NOMO-1 treated with dmso at 0.1 percent for 144 hours (cell line): Measurements from ENCODE around the gene ALX4.

Source experiments
- DNase-seq: peaks from one replicate; lab custom pipeline; 2025; ENCODE audit not compliant: unreplicated experiment; lab: John Stamatoyannopoulos, UW

Gene ALX4

DNA sequence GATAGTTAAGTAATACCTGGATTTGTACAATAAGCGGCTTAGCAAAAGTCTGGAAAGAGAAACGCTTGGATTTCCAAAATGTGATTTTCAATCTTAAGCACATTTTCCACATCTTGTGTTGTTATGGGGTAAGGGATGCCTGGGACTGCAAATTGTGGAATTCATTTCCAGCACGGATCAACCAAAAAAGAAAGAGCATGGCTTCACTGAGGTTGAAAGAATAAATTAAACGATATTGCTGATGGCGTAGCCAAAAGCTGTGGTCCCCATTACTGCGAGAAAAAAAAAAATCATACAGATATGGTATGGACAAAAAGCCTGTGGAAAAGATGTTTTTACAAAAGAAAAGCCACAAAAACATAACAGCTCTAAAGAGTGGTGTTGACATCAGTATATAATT lies 26.0 kb upstream of the ALX4 start:
- no peak for DNase-seq

DNA sequence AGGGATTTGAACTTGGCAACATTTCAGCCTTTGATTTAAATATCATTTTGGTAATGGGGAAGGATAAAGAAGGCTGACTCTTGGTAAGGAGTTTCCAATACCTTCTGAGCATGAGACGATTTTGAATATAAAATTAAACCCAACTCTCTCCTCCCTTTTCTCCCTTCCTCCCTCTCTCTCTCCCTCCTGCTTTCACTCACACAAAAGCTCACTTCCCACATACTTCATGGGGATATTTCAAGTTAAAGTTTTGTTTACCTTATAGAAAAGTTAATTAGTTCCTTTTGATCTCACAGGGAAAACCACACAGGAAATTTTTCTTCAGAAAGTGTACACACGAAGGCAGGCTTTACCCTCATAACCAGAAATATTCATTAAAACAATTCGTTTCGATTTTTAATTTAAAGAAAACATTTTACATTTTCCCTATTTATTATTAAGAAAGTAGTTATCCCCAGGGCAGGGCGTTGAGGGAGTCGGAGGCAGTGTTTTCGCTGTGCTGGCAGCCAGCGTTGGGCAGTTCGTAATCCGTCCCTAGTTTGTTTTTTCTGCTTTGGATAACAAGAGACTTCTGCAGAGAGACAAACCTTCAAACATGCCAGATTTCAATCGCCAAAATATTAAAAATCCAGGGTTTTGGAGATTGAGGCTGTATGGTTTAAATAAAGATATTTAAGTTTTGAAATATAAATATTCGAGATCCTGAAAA lies 25.3 kb upstream of the ALX4 start:
- DNase-seq = no peak

DNA sequence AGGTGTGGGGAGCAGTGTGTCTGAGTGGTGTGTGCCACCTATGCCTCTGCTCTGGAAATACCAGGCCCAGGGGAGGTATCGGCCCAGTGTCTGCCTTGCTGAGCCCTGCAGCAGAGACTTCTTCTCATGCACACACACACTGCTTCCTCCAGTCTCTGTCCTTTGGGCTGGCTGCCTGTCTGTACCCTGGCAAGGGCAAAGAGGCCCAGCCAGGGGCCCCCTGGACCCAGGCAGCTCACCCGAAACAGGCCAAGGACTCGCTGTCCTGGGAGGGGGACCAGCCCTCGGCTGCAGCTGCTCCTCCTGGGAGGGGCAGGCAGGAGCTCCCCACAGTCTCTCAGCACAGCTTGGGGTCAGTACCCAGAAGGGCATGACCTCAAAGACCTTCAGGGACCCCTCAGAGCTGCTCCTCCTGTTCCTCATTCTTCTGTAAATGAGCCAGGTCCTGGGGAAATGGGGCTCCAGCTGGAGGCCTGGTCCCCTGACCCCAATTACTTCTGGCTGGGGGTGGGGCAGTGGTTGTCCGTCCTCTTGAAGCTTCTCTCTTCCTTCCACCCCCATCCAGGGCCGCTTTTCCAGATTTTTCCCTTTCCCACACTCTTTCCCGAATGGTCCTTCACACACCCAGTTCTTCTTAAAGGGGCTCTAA lies 24.5 kb upstream of the ALX4 start:
- DNase-seq = no peak

DNA sequence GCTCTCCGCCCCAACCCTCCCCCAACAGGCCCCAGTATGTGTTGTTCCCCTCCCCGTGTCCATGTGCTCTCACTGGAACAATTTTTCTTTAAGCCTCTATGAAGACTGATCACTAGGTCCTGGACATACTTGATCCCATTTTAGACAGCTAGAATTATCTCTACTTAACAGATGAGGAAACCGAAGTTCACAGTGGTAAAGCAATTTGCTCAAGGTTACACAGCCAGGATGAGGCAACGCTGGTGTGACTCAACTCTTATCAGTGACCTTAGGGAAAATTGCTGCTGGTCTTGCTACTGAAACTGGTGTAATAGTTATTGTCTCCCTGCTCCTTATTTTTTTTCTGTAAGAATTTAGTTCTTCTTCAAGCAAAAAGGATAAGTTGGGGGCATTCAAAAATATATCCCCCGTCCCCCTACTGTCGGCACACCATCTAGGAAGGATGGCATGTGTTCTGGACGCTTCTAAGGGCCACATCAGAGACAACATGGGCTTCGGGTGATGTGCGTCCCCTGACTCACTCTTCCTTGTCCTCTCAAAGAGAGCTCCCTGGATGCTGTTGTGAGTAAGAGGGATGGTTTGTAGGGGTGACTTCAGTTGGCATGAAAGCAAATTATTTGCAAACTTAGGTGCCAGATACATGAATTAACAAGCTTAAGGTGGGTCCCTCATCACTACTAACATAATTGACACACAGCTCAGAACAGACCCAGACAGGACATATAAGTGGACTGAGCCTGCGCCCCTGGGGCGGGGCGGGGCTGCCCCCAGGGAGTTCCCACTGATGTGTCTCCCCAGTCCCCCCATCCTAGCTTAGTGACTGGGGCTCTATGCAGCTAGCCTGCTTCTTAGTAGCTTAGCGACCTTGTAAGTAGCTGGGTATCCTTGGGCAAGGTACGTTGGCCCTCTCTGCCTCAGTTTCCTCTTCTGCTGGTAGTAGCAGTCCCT lies 23.6 kb upstream of the ALX4 start:
- no peak for DNase-seq

DNA sequence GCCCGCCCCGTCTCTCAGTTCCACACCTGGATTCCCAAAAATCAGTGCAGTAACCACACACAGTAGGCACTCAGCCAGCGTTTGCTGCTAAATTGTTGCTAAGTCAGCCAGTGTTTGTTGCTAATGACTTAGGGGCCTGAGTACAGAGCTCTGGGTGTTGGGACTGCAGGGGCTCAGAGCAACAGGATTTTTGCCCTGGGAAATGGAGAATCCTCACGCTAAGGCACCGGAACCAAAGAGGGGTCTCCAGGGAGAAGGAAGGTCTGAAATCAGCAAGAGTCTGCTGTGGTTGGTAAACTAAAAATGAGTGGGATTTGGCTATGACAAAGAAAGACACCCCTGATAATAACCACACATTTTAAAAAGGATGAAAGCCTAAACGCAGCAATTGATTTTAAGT lies 22.7 kb upstream of the ALX4 start:
- no peak for DNase-seq

DNA sequence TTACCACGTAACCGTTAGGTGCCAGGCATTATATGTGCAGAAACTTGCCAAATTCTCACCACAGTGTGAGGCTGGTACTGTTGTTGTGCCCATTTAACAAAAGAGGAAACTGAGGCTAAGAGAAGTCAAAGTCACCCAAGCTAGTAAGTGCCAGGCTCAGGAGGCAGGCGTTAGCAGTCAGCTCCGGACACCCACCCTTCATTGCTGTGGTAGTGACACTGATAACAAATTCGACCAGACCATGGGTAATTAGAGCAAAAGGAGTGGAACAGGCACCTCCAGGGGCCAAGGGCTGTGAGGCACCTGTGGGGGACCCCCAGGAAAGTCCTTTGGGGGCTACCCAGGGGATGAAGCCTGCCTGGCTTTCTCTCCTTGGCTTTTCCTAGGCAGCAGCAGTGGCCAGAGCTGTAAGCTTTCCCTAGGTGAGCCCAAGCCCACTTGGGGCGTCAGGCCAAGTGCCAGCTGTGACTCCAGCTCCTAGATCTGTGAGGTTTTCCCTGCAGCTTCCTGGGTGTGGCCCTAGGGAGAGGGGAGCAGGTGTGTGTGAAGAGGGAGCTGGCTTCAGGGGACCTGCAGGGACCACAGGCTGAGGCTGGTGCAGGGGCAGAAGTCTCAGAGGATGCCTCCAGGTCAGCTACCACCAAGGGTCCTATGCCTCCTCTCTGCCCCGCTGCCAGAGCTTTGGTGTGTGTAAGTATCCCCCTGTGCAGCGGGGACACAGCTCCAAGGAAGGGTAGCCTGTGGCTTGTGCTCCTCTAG lies 19.7 kb upstream of the ALX4 start:
- DNase-seq = no peak

DNA sequence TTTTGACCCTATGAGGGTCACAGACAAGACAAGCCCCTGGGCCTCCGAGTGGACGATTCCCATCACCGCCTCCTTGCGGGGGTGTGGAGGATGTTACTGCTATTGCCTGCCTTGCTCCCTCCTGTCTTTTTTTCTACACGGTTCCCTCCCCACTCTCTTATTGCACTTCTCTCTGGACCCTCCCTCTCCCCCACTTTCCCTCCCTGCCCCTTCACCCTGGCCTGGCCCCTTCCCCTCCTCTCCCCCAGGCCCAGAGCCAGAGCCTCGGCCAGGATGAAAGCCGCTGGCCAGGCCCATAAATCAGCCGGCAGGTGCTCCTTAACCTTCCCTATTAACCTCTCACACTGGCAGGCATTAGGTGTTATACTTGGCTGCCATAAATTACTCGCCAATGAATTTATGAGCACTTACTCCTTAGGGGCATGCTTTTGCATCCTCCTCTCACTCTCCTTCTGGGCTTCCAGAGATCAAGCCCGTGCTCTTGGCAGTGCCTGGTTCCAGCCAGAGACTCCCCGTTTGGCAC lies 18.3 kb upstream of the ALX4 start:
- no peak for DNase-seq

DNA sequence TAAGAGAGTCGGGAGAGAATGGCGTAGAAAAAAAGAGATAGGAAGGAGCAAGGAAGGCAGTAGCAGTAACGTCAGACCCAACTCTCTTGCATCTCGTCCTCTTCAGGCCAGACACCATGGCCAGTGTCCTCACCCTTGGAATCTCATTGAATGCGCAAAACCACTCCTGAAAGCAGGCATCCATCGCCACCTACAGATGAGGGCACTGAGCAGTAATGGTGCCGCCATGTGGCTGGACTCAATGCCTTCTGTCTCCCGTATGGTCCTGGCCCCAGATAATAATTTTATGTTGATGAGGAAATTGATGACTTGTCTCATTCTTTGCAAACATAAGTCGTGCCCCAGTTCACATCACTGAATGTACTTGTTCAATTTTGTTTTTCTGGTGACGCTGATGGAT lies 17.8 kb upstream of the ALX4 start:
- DNase-seq = no peak

DNA sequence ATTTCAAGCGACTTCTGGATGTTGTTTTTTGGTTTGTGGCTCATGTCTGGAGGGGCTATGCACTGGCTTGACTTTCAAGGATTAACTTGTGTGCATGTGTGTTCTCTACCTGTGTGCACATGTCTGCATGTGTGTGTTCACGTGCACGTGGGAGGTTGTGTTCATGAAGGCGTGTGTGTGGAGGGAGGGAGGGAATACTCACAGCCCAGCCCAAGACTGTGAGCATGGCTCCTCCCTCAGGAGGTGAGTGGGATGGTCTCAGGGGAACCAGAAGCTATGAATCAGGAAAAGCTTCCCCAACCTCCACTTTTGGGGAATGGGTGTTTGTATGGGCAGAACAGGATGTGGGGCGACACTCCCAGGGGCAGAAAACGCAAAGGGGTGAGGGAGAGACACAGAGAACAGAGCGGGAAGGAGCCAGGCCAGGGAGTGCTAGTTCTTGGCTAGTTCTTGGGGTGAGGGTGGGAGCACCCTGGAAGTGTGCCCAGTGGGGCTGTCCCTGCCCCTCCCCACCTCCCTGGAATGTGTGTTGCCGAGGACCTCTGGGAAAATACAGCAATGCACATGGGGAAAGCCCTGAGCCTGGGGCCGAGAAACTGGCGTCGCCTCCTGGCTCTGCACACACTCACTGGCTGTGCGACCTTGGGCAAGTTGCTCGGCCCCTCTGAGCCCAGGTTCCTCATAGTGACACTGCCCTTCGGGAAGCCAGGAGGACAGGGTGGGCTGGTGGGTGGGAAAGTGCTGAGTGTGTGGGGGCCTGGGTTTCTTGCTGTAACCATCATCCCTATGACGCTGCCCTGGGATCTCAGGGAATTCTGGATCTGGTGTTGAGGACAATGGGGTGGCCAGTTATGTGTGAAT lies 16.9 kb upstream of the ALX4 start:
- no peak for DNase-seq

DNA sequence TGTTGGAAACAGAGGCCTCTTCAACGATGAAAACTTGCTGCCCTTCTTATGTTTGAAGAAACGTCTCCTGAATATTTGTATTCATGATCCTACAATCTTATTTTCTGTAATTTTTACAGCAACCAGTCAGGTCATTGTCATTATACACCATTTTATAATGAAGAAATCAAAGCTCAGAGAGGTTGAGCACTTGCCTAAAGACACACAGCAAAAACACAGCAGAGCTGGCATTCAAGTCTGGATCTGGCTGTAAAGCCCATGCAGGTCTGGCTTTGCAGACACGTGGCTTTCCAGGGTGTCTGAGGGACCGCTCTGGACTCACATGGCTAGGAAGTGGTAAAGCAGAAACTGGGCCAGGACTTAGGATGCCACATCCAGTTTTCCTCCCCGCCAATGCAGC lies 15.8 kb upstream of the ALX4 start:
- no peak for DNase-seq

DNA sequence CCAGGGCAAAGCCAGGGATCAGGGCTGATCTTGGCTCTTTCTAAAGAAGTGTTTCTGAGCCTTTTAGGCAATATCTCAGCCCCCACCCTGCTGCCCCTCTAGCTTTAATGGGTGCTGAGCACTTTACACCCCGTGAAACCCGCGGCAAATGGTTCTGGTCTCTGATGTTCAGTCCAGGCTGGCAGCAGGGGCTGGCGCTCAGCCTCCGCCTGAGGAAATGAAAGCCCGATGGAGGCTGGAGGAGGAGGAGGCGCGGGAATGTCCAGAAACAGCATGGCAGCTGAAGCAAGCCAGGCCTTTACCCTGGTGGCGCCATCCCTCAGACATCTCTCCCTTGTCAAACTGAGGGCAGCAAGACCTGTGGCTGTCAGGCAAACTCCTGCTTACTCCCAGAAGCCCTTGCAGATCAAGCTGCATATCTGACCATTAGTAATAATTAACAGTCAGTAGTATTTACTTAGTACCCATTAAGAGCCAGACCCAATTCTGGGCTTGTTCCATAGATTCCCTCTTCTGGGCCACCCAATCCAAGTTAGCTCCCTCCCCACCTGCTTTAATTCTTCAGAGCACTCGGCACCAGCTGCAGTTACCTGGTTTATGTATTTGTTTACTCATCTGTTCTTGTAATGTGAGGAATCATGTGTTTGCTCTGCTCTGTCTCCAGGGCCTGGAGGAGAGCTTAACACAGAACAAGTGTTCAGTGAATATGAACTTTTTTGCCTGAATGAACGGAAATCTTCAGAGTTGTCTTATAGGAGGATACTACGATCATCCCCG lies 15.0 kb upstream of the ALX4 start:
- no peak for DNase-seq

DNA sequence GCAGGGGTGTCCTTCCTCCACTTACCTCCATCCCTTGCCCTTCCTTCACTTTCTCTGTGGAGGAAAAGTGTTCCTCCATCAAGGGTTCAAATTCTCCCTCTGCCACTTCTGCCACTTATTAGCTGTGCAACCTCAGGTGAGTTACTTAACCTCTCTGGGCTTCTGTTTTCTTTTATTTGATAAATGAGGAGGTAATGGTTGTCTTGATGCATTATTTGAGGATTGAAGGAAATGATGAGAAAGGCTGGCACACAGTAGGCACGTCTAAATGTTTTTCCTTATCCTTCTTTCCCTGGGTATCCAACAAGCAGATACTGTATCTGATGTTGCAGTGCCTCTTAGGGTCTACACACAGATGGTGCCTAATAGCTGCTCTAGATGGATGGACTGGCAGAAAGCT lies 14.3 kb upstream of the ALX4 start:
- no peak for DNase-seq

DNA sequence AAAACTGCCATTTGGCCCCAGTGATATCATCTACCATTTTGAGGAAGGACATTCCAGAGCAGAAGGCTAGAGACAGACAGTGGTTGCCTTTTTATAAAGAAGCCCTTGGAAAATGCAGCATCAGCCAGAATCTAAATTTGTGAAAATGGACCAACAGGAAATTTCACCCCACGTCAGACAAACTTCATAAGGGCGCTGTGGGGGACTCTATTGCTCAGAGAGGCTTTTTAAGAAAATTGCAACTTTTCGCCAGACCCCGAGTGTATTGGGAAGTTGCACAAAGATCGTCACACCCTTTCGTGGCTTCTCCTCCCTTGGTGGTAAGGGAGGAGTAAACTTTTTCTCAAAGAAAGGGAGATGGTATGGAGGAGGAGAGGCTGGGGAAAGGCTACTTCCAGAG lies 12.3 kb upstream of the ALX4 start:
- no peak for DNase-seq

DNA sequence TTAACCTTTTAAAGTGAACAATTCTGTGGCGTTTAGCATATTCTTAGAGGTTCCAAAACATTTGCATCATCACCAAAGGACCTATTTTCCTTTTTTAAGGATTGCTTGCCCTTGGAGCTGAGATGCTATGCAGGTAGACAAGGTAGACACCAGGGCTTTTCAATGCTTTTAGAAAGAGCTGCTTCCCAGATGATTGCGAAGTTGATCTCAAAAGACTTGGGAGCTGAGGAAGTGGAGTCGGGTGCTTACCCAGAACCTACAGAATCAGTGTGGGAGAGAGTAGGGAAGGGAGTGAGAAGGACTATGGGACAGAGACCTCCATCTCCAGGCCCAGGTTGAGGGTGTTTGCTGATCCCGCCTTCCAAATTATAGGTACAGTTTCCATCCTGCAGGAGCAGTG lies 11.1 kb upstream of the ALX4 start:
- DNase-seq = no peak

DNA sequence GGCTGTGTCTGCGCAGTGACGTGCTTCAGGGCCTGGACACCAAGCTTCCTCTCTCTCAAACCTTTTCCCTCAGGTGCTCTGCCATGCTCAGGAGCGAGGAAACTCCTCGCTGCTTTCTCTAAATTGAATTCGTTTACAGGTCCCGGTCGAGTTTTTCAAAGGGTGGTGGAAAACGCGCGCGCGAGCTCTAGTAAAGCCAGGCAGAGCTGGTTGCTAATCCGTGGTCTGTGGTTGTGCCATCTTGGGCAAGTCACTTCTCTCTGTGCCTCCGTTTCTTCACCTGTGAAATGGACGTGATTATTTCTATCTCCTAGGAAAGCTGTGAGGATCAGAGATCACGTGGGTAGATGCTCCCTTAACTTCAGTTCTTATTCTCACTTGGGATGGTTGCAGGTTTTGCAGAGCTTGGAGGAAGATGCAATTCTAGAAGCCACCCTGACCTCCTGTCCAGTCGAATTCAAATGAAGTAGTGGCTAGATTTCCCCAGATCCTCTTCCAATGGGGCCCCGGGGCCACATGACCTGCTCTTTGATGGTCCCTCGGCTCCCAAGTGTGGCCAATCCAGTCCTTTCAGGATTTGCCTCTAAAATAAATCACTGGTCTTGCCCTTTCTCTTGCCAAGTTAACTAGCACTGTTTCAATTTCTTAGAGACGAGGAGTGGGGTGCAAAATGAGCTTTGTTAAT lies 10.5 kb upstream of the ALX4 start:
- DNase-seq = no peak

DNA sequence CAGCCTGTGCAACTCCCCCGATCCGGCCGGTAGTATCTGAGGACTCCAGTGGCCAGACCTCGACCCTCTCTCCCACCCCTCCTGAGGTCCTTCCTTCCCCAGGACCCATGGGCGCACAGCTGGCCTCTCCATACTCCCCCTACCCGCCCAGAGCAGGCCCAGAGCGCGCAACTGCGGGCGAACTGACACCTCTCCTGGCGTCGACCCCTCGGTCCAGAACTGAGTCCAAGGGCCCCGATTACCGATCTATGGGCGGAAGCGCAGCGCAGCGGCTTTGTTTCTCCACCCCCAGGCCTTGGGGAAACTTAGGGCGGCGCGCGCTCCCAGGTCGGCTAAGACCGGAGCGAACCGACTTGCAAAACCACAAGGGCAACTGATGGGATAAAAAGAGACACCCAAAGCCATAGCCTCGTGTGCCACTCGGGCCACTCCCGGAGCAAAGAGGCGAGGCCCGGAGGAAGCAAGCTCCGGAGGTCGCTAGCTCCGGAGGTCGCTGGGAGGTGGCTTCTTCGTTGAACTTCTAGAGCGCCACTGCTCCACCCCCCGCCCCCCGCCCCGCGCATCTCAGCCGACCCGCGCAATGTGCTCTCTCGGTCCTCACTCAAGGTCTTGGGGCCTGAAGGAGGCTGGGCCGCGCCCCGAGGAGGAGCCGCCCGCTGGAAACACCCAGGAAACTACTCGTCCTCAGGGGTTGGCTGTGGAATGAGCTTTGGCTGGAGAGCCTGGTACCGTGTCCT lies 9.8 kb upstream of the ALX4 start:
- DNase-seq = no peak

DNA sequence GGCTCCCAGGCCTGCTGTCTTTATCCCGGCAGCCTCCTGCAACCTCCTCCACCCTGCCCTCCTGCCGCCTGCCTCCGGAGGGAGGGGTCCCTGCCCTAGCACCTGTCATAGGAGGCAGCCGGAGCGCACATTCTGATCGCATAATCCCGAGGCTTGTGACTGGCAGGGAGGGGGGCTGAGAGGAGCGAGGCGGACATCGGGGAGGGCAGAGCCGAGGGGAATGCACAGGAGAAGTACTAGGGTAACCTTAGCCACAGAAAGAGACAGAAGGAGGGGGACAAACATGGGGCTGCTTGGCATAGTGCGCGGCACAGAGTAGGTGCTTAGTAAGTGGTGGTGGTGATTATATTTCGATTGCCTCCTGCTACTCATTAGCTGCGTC lies 9.2 kb upstream of the ALX4 start:
- no peak for DNase-seq

DNA sequence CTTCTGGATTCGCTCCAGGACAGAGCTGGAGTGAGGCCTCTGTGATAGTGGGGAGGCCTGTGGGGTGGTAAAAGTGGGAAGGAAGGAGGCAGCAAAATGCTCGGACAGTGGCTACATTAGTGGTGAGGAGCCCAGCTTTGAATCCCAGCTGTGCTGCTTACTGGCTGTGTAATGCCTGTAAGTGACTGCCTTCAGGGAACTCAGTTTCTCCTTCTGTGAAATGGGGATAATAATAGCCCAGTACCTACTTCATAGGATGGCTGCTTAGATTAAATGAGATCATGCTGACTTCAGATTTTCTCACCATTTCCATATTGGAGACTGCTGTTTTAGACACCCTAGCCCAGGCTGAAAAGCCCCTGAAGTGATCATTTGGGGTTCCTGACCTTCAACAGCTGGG lies 8.4 kb upstream of the ALX4 start:
- DNase-seq = no peak
